ENCODE data around the gene SLC1A2.
A peak's percentile ranks its signal among the peaks of the same experiment; 100 is the strongest.

SLC1A2 gene

GRCh38 chr11:35347921-35348331, 71.4 kb downstream of the SLC1A2 start:
- no peak for DNase-seq

GRCh38 chr11:35347173-35347878, 72.0 kb downstream of the SLC1A2 start:
- no peak for DNase-seq

- DNase-seq, result no peak
Observed at GRCh38 chr11:35346472-35347156, 72.7 kb downstream of the SLC1A2 start.

GRCh38 chr11:35344681-35345574, 74.4 kb downstream of the SLC1A2 start:
- no peak for DNase-seq

GRCh38 chr11:35343033-35343598, 76.2 kb downstream of the SLC1A2 start:
- DNase-seq, result peak; percentile 58

- no peak for DNase-seq
Observed at GRCh38 chr11:35340715-35341114, 78.6 kb downstream of the SLC1A2 start.

GRCh38 chr11:35340071-35340470, 79.3 kb downstream of the SLC1A2 start:
- DNase-seq, result no peak

GRCh38 chr11:35338921-35339320, 80.4 kb downstream of the SLC1A2 start:
- no peak for DNase-seq

- no peak for DNase-seq
Observed at GRCh38 chr11:35337914-35338305, 81.4 kb downstream of the SLC1A2 start.

- DNase-seq, result no peak
Observed at GRCh38 chr11:35337136-35337913, 82.0 kb downstream of the SLC1A2 start.

GRCh38 chr11:35336726-35337125, 82.6 kb downstream of the SLC1A2 start:
- DNase-seq, result no peak

- DNase-seq, result no peak
Observed at GRCh38 chr11:35335226-35335625, 84.1 kb downstream of the SLC1A2 start.

- no peak for DNase-seq
Observed at GRCh38 chr11:35334385-35335090, 84.8 kb downstream of the SLC1A2 start.

GRCh38 chr11:35332524-35332923, 86.8 kb downstream of the SLC1A2 start:
- no peak for DNase-seq

GRCh38 chr11:35330931-35331330, 88.4 kb downstream of the SLC1A2 start:
- no peak for DNase-seq

GRCh38 chr11:35330156-35330889, 89.0 kb downstream of the SLC1A2 start:
- no peak for DNase-seq

- no peak for DNase-seq
Observed at GRCh38 chr11:35327829-35328228, 91.5 kb downstream of the SLC1A2 start.

- no peak for DNase-seq
Observed at GRCh38 chr11:35326266-35326879, 93.0 kb downstream of the SLC1A2 start.

GRCh38 chr11:35324981-35325380, 94.4 kb downstream of the SLC1A2 start:
- DNase-seq, result no peak

GRCh38 chr11:35324183-35324886, 95.0 kb downstream of the SLC1A2 start:
- DNase-seq, result no peak

Measured in activated CD8-positive, alpha-beta memory T cell treated with anti-CD3 and anti-CD28 coated beads, Interleukin-2, amount 50 U/mL, for 48 hours (primary cell).